Endodermal cell (in vitro differentiated cells): Measurements from ENCODE around the gene HBZ. TPM values are rescaled to one million over a fixed set of nuclear protein-coding genes. Genes with fewer than 3 reads are reported as not detected.

Source experiments
- DNase-seq: peaks from one replicate; pipeline ENCODE4 v3.0.0-alpha.2; 2017
- H3K27ac ChIP-seq: 2 replicates; pipeline ENCODE4 v1.5.1; 2013; ENCODE audit warnings: mild to moderate bottlenecking, low read depth, low read length, moderate library complexity
- H3K27me3 ChIP-seq: 2 replicates; pipeline ENCODE4 v1.6.1; 2013; ENCODE audit warnings: mild to moderate bottlenecking, low read length, moderate library complexity; ENCODE audit not compliant: insufficient read depth, control insufficient read depth, poor library complexity, severe bottlenecking
- H3K36me3 ChIP-seq: 2 replicates; pipeline ENCODE4 v1.7.0; 2013; ENCODE audit warnings: mild to moderate bottlenecking, low read length, moderate library complexity; ENCODE audit not compliant: control insufficient read depth, insufficient read depth
- H3K4me1 ChIP-seq: one replicate; pipeline ENCODE4 v1.7.0; 2013; ENCODE audit warnings: low read length; ENCODE audit not compliant: control insufficient read depth, insufficient read depth
- H3K4me3 ChIP-seq: 2 replicates; pipeline ENCODE4 v1.5.1; 2013; ENCODE audit warnings: mild to moderate bottlenecking, low read length, moderate library complexity
- H3K9ac ChIP-seq: 2 replicates; pipeline ENCODE4 v1.6.1; 2013; ENCODE audit warnings: mild to moderate bottlenecking, low read length, moderate library complexity; ENCODE audit not compliant: poor library complexity, severe bottlenecking; ENCODE audit errors: extremely low read depth
- H3K9me3 ChIP-seq: 2 replicates; pipeline ENCODE4 v1.6.1; 2013; ENCODE audit warnings: mild to moderate bottlenecking, low read length, moderate library complexity; ENCODE audit not compliant: control insufficient read depth
- H3K27ac Mint-ChIP-seq: 2 replicates; pipeline ENCODE4 v1.8.0; 2020; ENCODE audit warnings: mixed read lengths
- H3K27me3 Mint-ChIP-seq: 2 replicates; pipeline ENCODE4 v1.8.0; 2021; ENCODE audit warnings: mild to moderate bottlenecking, mixed read lengths; ENCODE audit not compliant: insufficient read depth
- H3K36me3 Mint-ChIP-seq: 2 replicates; pipeline ENCODE4 v1.8.0; 2020; ENCODE audit warnings: low read depth, mixed read lengths
- H3K4me1 Mint-ChIP-seq: 2 replicates; pipeline ENCODE4 v1.8.0; 2020; ENCODE audit warnings: mixed read lengths
- H3K4me3 Mint-ChIP-seq: 2 replicates; pipeline ENCODE4 v1.8.0; 2020; ENCODE audit warnings: mild to moderate bottlenecking, moderate library complexity, mixed read lengths
- H3K9me3 Mint-ChIP-seq: 2 replicates; pipeline ENCODE4 v1.8.0; 2020; ENCODE audit warnings: mild to moderate bottlenecking, mixed read lengths
- CTCF ChIP-seq: fragments of 200-600 bp; sonication (generic); conservative IDR thresholded peaks from 2 replicates; pipeline ENCODE4 v1.5.0; 2021; ENCODE audit warnings: antibody characterized with exemption, mild to moderate bottlenecking
- WGBS, 2 experiments: methylation state at CpG; one replicate each; pipeline versions ENCODE4 v1.1.5 to v1.1.7; 2013; ENCODE audit warnings: missing lambda C conversion rate in 2 of 2, mixed read lengths in 1 of 2; ENCODE audit not compliant: insufficient coverage in 1 of 2, insufficient read length in 1 of 2; 5-methylcytosine and 5-hydroxymethylcytosine counted together
- total RNA-seq, 2 donors: library from RNA; stranded (reverse); fragmentation: NEBNext Ultra II Directional in 1 of 2; extraction: Animal tissue kit (Norgen Biotek cat#: 25700) in 1 of 2; gene quantifications; 2 replicates in 1 of 2; 3 replicates in 1 of 2; pipeline ENCODE4 v1.2.1, GENCODE V29; 2021

Gene HBZ
- total RNA-seq, 2 donors from 2014 or later, result not detected

- peaks cover 21% of the 10 kb centered on the region for H3K36me3 Mint-ChIP-seq
- Histone ChIP-seq H3K27ac (no peak overlapping the region), H3K27me3 (peaks cover 44% of the 10 kb centered on the region), H3K9ac (no peak overlapping the region), H3K9me3 (no peaks in the 10 kb centered on the region), H3K4me1 (no peaks in the 10 kb centered on the region), H3K4me3 (no peak overlapping the region), H3K36me3 (peaks cover 16% of the 10 kb centered on the region)
- 29 to 50% methylated on average over 4 to 22 of the region's 22 CpGs for WGBS, 2 experiments
- no peaks in the 10 kb centered on the region for H3K9me3 Mint-ChIP-seq
- no peak for DNase-seq
- no peak overlapping the region for H3K4me3 Mint-ChIP-seq
- H3K27ac Mint-ChIP-seq, result no peak overlapping the region
- peak; percentile 98 for TF ChIP-seq CTCF
- H3K27me3 Mint-ChIP-seq, result peaks cover 35% of the 10 kb centered on the region
- no peaks in the 10 kb centered on the region for H3K4me1 Mint-ChIP-seq
Observed at GRCh38 chr16:181565-182021, 29.1 kb downstream of the HBZ start.

GRCh38 chr16:183005-183404 lies 30.6 kb downstream of the HBZ start:
- Histone ChIP-seq H3K9me3 (no peaks in the 10 kb centered on the region), H3K9ac (no peak overlapping the region), H3K27me3 (peaks cover 32% of the 10 kb centered on the region), H3K27ac (no peak overlapping the region), H3K4me1 (no peaks in the 10 kb centered on the region), H3K36me3 (peaks cover 24% of the 10 kb centered on the region), H3K4me3 (no peak overlapping the region)
- Mint-ChIP-seq H3K4me1 (no peaks in the 10 kb centered on the region), H3K27ac (no peak overlapping the region), H3K27me3 (peaks cover 24% of the 10 kb centered on the region), H3K36me3 (peaks cover 28% of the 10 kb centered on the region), H3K4me3 (no peak overlapping the region), H3K9me3 (no peaks in the 10 kb centered on the region)
- no peak for DNase-seq
- TF ChIP-seq CTCF, result no peak
- WGBS, 2 experiments, result 95 to 100% methylated on average over 4 to 7 of the region's 7 CpGs

- H3K4me3 ChIP-seq, result no peak overlapping the region
- peaks cover 10% of the 10 kb centered on the region for H3K27me3 ChIP-seq
- no peaks in the 10 kb centered on the region for H3K9me3 Mint-ChIP-seq
- H3K4me1 ChIP-seq, result no peaks in the 10 kb centered on the region
- no peak overlapping the region for H3K27ac ChIP-seq
- no peak overlapping the region for H3K9ac ChIP-seq
- 95% methylated on average over 11 to 13 of the region's 13 CpGs for WGBS, 2 experiments
- no peak for TF ChIP-seq CTCF
- no peaks in the 10 kb centered on the region for H3K9me3 ChIP-seq
- no peak overlapping the region for H3K27ac Mint-ChIP-seq
- H3K36me3 ChIP-seq, result peaks cover 45% of the 10 kb centered on the region
- peaks cover 2% of the 10 kb centered on the region for H3K27me3 Mint-ChIP-seq
- no peak for DNase-seq
- no peaks in the 10 kb centered on the region for H3K4me1 Mint-ChIP-seq
- peaks cover 47% of the 10 kb centered on the region for H3K36me3 Mint-ChIP-seq
- H3K4me3 Mint-ChIP-seq, result no peak overlapping the region
Observed at GRCh38 chr16:185213-185612, 32.8 kb downstream of the HBZ start.
